Measurements from ENCODE around the gene MAPRE3. TPM values are rescaled to one million over a fixed set of nuclear protein-coding genes. Genes with fewer than 3 reads are reported as not detected.

Gene MAPRE3
- total RNA-seq, 1 donor from 2014 or later, result 16.3 TPM

DNA sequence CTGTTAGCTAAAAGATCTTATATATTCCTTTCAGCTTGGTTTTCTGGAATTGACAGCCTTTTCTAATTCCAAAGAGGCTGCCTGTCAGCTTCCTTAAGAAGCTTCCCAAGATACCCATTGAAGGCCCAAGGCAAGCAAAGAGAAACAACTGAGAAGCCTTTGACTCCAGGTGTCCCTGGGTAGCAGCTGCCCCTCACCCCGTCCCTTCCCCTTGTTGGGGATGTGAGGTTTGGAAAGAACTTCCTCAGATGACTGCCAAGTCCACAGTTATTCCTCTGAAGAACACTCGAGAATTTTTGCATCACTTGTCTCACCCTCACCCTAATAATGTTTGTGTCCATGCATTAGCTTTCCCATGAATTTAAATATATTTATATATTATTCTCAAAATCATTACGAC is 13.3 kb downstream of the MAPRE3 start:
- Mint-ChIP-seq H3K27me3 (ENCODE audit: low read depth) (no peaks in the 10 kb centered on the region), H3K27ac (ENCODE audit: unreplicated experiment) (no peak overlapping the region), H3K4me1 (peaks cover 17% of the 10 kb centered on the region), H3K4me3 (no peak overlapping the region), H3K9me3 (no peaks in the 10 kb centered on the region), H3K36me3 (ENCODE audit: low read depth) (no peaks in the 10 kb centered on the region)
- TF ChIP-seq, protein P1, sequence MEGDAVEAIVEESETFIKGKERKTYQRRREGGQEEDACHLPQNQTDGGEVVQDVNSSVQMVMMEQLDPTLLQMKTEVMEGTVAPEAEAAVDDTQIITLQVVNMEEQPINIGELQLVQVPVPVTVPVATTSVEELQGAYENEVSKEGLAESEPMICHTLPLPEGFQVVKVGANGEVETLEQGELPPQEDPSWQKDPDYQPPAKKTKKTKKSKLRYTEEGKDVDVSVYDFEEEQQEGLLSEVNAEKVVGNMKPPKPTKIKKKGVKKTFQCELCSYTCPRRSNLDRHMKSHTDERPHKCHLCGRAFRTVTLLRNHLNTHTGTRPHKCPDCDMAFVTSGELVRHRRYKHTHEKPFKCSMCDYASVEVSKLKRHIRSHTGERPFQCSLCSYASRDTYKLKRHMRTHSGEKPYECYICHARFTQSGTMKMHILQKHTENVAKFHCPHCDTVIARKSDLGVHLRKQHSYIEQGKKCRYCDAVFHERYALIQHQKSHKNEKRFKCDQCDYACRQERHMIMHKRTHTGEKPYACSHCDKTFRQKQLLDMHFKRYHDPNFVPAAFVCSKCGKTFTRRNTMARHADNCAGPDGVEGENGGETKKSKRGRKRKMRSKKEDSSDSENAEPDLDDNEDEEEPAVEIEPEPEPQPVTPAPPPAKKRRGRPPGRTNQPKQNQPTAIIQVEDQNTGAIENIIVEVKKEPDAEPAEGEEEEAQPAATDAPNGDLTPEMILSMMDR (conservative IDR thresholded peaks at IDR 0.05), result no peak
- DNase-seq (ENCODE audit: low read depth, low spot score), result no peak

DNA sequence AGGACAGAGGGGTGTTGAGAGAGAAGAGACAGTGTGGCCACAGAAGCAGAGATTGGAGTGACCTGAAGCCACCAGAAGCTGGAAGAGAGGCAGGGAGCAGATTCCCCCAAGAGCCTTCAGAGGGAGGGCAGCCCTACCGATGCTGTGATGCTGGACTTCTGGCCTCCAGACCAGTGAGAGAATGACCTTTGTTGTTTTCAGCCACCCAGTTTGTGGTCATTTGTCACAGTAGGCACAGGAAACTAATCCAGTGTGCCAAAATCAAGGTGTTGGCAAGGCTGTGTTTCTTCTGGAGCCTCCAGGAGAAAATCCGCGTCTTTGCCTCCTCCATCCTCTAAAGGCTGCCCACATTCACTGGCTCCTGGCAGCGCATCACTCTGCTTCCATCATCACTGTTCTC is 15.4 kb downstream of the MAPRE3 start:
- Mint-ChIP-seq H3K27me3 (ENCODE audit: low read depth) (no peaks in the 10 kb centered on the region), H3K4me3 (no peak overlapping the region), H3K27ac (ENCODE audit: unreplicated experiment) (no peak overlapping the region), H3K36me3 (ENCODE audit: low read depth) (no peaks in the 10 kb centered on the region), H3K9me3 (no peaks in the 10 kb centered on the region), H3K4me1 (peaks cover 5% of the 10 kb centered on the region)
- no peak for DNase-seq (ENCODE audit: low read depth, low spot score)
- TF ChIP-seq, protein P1 (conservative IDR thresholded peaks at IDR 0.05), result no peak

DNA sequence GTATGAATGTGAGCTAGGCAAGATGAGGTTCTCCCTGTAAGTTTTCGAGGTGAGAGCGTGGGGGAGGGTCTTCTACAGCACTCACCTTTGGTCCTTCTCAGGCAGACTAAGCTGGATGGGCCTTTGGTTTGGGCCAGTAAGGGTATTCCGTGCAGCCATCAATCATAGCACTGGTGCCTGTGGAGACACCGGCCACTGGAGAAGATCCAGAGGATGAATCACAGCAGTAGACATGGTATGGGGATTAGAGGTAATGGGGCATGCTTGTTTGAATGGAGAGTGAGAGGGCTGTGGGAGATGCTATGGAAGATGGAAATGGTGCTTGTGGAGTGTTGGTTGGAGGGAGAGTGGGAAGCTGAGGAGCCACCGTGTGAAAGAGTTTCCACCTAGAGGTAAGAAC is 16.1 kb downstream of the MAPRE3 start:
- Mint-ChIP-seq H3K9me3 (no peaks in the 10 kb centered on the region), H3K27me3 (ENCODE audit: low read depth) (no peaks in the 10 kb centered on the region), H3K4me1 (no peaks in the 10 kb centered on the region), H3K36me3 (ENCODE audit: low read depth) (no peaks in the 10 kb centered on the region), H3K4me3 (no peak overlapping the region), H3K27ac (ENCODE audit: unreplicated experiment) (no peak overlapping the region)
- DNase-seq (ENCODE audit: low read depth, low spot score), result no peak
- TF ChIP-seq, protein P1 (conservative IDR thresholded peaks at IDR 0.05), result no peak

DNA sequence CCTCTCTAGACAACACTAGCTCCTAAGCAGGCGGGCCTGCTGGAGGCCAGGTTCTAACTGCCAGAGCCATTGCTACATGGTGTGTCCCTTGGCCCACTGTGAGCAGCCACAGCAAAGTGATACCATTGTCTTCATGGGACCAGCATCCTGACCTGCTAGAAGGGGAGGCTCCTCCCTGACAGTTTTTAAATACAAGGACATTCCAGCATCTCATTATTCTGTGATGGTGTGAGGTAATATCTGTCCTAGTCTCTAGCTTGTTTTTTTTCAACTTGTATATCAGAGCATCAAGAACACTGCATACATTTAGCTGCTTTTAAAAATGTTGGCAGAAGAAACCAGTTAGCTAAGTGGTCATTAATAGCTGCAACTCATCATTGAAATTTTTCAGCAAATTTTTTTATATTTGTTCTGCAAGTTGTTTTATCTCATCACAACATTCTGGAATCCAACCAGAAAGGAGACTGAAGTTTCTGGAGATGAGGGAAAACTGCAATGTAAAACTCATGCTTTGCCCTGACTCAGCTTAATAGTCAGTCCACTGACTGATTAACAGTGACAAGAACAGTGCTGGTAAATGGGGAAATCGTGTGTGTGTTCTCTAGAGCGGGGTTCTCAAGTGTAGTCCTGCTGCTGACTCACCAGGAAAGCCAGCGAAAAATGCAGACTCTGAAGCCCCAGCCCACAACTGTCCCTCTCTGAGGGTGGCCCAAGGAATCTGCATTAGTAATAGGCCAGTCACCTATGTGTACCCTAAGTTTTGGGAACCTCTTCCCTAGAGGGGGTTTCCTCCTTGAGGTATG is 17.8 kb downstream of the MAPRE3 start:
- Mint-ChIP-seq H3K4me3 (no peak overlapping the region), H3K36me3 (ENCODE audit: low read depth) (no peaks in the 10 kb centered on the region), H3K27me3 (ENCODE audit: low read depth) (no peaks in the 10 kb centered on the region), H3K27ac (ENCODE audit: unreplicated experiment) (no peak overlapping the region), H3K9me3 (no peaks in the 10 kb centered on the region), H3K4me1 (no peaks in the 10 kb centered on the region)
- DNase-seq (ENCODE audit: low read depth, low spot score), result no peak
- TF ChIP-seq, protein P1 (conservative IDR thresholded peaks at IDR 0.05), result no peak

DNA sequence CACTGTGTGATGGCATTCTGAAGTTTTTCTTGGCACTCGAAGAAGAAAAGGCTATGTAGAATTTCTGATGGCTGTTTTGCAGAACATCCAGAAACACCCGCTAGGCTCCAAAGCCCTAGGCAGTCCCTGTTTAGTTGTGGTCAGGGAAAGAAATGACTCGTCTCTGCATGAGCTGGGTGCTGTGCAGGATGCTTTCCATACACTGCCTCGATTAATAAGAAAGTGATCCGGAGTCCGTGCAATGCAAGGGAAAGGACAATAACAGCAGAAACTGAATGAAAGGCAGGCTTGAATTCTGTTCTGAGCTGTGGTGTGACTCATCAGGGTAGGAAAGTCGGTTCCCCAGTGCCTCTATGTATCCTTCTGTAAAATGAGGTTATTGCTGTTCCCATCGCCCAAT is 18.7 kb downstream of the MAPRE3 start:
- Mint-ChIP-seq H3K27ac (ENCODE audit: unreplicated experiment) (no peak overlapping the region), H3K4me3 (no peak overlapping the region), H3K27me3 (ENCODE audit: low read depth) (no peaks in the 10 kb centered on the region), H3K4me1 (no peaks in the 10 kb centered on the region), H3K36me3 (ENCODE audit: low read depth) (no peaks in the 10 kb centered on the region), H3K9me3 (no peaks in the 10 kb centered on the region)
- TF ChIP-seq, protein P1 (conservative IDR thresholded peaks at IDR 0.05), result no peak
- DNase-seq (ENCODE audit: low read depth, low spot score), result no peak
